GM19099 (cell line): ENCODE data around the gene ADCY3.

Source experiments
- POLR2A ChIP-seq: IDR thresholded peaks from 3 replicates; pipeline ENCODE4 v1.6.1; 2011; ENCODE audit warnings: low read depth; ENCODE audit not compliant: insufficient read length; ENCODE audit errors: extremely low read depth

ADCY3 gene

DNA sequence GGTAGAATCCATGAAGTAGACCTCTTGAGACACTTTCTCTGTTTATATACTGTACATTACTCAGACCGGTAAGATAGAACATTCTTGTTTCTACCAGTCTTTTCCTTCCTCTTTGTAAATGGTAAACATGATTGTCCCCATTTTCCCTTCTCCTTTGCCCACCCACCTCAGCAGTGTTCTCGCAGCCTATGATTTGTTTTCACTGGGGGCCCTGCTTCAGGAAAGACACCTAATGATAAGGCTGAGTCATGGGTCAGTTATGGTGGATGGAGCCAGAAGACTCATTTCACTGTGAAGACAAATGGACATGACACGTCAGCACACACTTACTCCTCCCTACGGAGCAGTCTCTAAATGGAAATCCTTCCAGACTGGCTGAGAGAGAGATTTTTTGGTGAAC is 103.2 kb downstream of the ADCY3 start:
- TF ChIP-seq POLR2A: no peak

GRCh38 chr2:24816404-24816803 is 103.6 kb downstream of the ADCY3 start:
- no peak for TF ChIP-seq POLR2A

- no peak for TF ChIP-seq POLR2A
Observed at GRCh38 chr2:24815171-24815570, 104.9 kb downstream of the ADCY3 start.

DNA sequence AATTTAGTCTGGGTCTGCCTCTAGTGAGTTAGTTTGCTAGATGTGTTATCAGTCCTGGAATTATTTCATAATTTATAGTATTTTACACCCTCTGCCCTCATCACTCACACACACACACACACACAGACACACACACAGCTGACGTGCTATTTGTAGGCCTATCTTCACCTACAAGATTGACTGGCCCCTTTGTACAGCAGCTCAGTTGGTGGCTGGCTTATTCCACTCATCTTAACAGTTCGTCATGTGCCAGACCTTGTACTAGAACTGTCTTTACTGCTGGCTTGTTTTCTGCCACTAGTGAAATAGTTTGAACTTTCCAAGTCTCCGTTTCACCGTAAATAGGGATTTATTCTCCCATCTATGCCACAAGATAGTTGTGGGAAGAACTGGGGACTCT is 105.5 kb downstream of the ADCY3 start:
- no peak for TF ChIP-seq POLR2A

GRCh38 chr2:24813691-24814137 is 106.3 kb downstream of the ADCY3 start:
- no peak for TF ChIP-seq POLR2A

- no peak for TF ChIP-seq POLR2A
Observed at GRCh38 chr2:24809316-24810007, 110.6 kb downstream of the ADCY3 start.

DNA sequence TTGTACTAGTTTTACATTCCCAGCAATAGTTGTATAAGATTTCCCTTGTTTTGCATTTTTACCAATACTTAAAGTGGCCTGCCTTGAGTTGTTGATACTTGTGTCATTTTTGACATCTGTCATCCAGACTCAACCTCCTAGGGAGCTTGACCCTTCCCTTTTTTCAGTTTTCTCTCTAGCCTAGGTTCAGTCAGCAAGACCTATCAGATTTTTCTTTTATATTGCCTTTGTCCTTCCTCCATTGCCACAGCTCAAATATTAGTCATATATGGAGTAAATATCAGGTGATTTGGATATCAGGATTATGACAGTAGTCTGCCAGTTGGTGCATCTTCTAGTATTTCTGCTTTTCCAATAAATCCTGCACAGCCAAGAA is 113.4 kb downstream of the ADCY3 start:
- no peak for TF ChIP-seq POLR2A

DNA sequence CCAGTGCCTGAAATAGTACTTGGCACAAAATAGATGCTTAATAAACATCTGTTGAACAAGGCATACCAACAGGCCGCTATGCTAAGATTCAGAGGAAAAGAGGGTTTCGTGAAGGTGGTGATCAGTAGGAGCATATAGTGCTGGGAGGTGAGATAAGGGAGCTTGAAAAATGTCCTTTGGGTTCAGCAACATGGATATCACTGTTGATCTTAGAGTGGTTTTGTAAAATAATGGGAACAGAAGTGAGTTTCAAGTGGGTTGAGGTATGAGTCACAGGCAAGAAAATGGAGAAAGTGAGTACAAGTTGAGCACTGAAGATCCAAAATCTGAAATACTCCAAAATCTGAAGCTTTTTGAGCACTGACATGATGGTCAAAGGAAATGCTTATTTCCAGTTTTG is 122.4 kb downstream of the ADCY3 start:
- TF ChIP-seq POLR2A: no peak

DNA sequence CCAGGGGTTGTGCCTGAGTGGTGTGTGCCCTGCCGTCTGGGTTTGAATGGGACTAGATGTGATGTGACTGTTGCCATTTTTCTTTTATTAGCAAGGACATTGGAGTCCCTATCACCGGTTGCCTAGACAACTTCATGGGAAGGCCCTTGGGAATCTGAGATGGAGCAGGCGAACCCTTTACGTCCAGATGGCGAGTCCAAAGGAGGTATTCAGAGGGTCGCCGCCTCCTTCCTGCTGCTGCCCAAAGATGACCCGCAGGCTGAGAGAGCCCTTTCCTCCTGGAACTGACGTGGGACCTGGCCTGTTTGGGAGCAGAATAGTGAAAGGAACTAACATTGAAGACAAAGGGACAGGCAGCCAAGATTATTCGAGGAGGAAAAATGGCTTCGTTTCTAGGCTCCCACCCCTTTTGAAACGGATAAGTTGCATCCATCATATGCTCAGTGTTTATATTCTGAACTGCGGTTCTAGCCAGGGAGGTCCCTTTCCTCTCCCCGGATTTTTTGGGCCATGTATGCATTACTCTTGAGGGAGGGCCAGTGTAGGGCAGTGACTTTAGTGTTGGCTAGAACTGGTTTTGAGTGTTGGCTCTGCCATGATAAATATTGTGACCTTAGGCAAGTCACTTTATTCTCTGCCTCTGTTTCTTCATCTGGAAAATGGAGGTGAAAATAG is 126.1 kb downstream of the ADCY3 start:
- no peak for TF ChIP-seq POLR2A

DNA sequence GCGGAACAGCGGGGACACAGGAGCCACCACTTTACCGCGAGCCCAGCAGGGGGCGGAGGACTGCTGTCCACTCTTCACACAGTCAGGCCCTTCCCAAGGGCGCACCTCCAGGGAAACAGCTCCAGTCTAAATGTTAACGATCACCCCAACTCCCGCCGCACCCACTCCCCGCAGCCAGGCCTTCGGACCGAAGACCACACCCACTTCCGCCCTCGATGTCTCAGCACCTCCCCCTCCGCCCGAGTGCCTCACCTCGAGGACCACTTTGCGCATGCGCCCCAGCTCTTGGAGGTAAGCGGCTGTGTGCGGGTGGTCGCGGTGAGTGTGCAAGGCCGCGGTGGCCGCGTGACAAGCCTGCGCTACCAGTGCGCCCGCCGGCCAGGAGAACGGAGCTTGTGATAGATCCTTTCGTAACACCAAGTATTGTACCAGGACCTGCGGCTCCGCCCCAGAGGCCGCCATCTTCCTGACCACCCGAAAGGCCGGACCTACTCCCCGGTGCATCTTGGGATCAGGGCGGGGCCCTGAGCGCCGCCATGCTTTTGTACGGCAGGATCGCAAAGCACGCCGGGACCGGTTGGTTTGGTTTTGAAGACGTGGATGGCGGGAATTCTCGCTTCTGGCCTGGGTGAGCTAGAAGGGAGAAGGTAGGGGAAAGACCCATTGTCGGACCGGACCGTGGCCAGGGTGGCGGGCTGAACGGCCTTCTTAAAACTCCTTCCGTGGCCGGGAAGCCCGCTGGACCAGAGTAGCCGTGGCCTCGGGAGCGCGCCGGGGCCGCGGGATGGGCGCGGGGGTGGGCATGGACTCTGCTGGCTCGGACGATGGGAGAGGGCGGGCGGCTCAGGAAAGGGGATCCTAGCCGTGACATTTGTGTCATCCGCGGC is 126.9 kb downstream of the ADCY3 start, which contains the start of the genes CENPO and PTRHD1:
CENPO (plus strand) TSS at position 552 of the 887 bp plus-strand sequence. CDS start 495 bp downstream, outside the sequence.
PTRHD1 (minus strand) TSS at position 518 of the 887 bp plus-strand sequence; CDS start at position 504, 14 bp downstream.
- peak; percentile 85 for TF ChIP-seq POLR2A

DNA sequence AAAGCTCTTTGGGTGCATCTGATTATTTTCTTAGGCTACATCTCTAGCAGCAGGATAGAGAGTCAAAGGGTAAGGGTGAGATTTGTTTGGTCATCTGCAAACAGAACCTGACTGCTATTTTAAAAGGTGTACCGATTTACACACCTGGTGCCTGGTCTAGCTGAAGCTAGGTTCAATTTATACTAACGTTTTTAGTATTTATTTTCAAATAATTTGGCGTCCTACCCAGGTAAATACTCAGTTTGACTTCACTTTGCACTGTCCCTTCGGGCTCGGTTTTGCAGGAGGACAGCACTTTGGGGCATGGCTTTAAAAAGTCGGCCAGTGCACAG is 127.5 kb downstream of the ADCY3 start:
- TF ChIP-seq POLR2A: no peak

GRCh38 chr2:24791452-24791851 is 128.6 kb downstream of the ADCY3 start:
- no peak for TF ChIP-seq POLR2A

GRCh38 chr2:24788816-24789215 is 131.2 kb downstream of the ADCY3 start:
- no peak for TF ChIP-seq POLR2A

- TF ChIP-seq POLR2A: no peak
Observed at GRCh38 chr2:24787532-24787931, 132.5 kb downstream of the ADCY3 start.

GRCh38 chr2:24785671-24786321 is 134.2 kb downstream of the ADCY3 start:
- TF ChIP-seq POLR2A: no peak
